ENCODE results near the gene RNF13. TPM values are rescaled to one million over a fixed set of nuclear protein-coding genes. Genes with fewer than 3 reads are reported as not detected.

Gene RNF13
- total and polyA plus RNA-seq, 2 donors (not counting 3 experiments of a cell fraction or from before 2014, with no cell fraction given), result 16.4 to 27.1 TPM

DNA sequence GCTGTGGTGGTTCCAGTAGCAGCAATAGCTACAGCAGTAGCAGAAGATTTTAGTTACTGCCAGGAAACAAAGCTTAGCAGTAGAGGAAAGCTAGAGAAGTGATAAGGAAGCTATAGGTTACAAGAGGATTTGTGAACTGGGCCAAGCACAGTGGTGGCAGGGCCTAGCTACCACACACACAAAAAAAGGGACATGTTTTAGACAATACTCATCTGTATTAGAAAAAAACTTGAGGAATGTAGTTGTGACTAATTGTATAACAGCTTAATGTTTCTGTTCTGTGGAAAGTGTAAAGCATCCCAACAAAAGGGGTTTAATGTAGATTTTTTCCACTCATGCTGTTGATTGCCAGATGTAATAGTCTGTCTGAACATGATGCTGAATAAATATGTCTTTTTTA, 187.6 kb downstream of the RNF13 start:
- DNase-seq (ENCODE audit: low read depth, low spot score), result no peak

More for the DNA sequence above, 187.6 kb downstream of the RNF13 start:
- FAIRE-seq, result no peak
- TF ChIP-seq FOS (IDR thresholded peaks at IDR 0.05; ENCODE audit: borderline replicate concordance, insufficient read depth, low read length), result no peak
- no peak for TF ChIP-seq EZH2 (IDR thresholded peaks at IDR 0.05; ENCODE audit: borderline replicate concordance, low read depth, low read length, severe bottlenecking)
- TF ChIP-seq POLR2A (IDR thresholded peaks at IDR 0.05; ENCODE audit: low read depth, low read length), result no peak
- TF ChIP-seq MYC (IDR thresholded peaks at IDR 0.05; ENCODE audit: low read depth, low read length), result no peak
- TF ChIP-seq, protein P1, sequence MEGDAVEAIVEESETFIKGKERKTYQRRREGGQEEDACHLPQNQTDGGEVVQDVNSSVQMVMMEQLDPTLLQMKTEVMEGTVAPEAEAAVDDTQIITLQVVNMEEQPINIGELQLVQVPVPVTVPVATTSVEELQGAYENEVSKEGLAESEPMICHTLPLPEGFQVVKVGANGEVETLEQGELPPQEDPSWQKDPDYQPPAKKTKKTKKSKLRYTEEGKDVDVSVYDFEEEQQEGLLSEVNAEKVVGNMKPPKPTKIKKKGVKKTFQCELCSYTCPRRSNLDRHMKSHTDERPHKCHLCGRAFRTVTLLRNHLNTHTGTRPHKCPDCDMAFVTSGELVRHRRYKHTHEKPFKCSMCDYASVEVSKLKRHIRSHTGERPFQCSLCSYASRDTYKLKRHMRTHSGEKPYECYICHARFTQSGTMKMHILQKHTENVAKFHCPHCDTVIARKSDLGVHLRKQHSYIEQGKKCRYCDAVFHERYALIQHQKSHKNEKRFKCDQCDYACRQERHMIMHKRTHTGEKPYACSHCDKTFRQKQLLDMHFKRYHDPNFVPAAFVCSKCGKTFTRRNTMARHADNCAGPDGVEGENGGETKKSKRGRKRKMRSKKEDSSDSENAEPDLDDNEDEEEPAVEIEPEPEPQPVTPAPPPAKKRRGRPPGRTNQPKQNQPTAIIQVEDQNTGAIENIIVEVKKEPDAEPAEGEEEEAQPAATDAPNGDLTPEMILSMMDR (IDR thresholded peaks at IDR 0.05; ENCODE audit: extremely low read depth in 1 of 2, insufficient read depth in 1 of 2, low read depth in 1 of 2, low read length in 2 of 2), result no peak
- TF ChIP-seq MAX (IDR thresholded peaks at IDR 0.05; ENCODE audit: insufficient read depth, insufficient read length), result no peak
- no peak for TF ChIP-seq JUN (IDR thresholded peaks at IDR 0.05; ENCODE audit: borderline replicate concordance, insufficient read depth, insufficient read length, low read depth)
- no peak for TF ChIP-seq GATA2 (IDR thresholded peaks at IDR 0.05; ENCODE audit: insufficient read depth, insufficient read length, low read depth, low read length)
- no peak for TF ChIP-seq POLR2AphosphoS5 (IDR thresholded peaks at IDR 0.05; ENCODE audit: insufficient read depth, low read depth, low read length)
- dilution Hi-C loops (cut with MboI; ENCODE audit: extremely low pct_ligation_motif_present, low sequenced_read_pairs) (no loop called here), intact Hi-C loops (cut with micrococcal nuclease) (no loop called here)
- no peaks in the 10 kb centered on the region for H4K20me1 ChIP-seq (replicated peaks; ENCODE audit: control insufficient read depth, extremely low read depth, insufficient read depth, low read length)
- H3K27ac ChIP-seq (ENCODE audit: insufficient read depth, low read depth, low read length), result no peak overlapping the region
- no peak overlapping the region for H3K9ac ChIP-seq (replicated peaks; ENCODE audit: extremely low read depth, insufficient read depth, low read length)
- POLR2A ChIA-PET, result no interaction called here
- H3K4me1 ChIP-seq (ENCODE audit: control insufficient read depth, extremely low read depth, insufficient read depth, low read length), result no peaks in the 10 kb centered on the region
- CTCF ChIA-PET, result no interaction called here
- no TSS peak for BruUV-seq (replicated peaks)
- no peak overlapping the region for H3K4me3 ChIP-seq (replicated peaks in 1 of 3; ENCODE audit: insufficient read depth in 1 of 3, low read depth in 1 of 3, low read length in 3 of 3)
- H3K36me3 ChIP-seq (ENCODE audit: control insufficient read depth in 2 of 2, extremely low read depth in 1 of 2, insufficient read depth in 2 of 2, low read length in 2 of 2), result no peaks in the 10 kb centered on the region
- H2AFZ ChIP-seq (ENCODE audit: low read depth, low read length), result no peak overlapping the region
- no peaks in the 10 kb centered on the region for H3K9me1 ChIP-seq (replicated peaks; ENCODE audit: control insufficient read depth, extremely low read depth, insufficient read depth, low read length)
- no peaks in the 10 kb centered on the region for H3K9me3 ChIP-seq (replicated peaks; ENCODE audit: control insufficient read depth, insufficient read depth, low read length)
- no peaks in the 10 kb centered on the region for H3K79me2 ChIP-seq (ENCODE audit: control insufficient read depth, insufficient read depth, low read length)
- H3K27me3 ChIP-seq (ENCODE audit: control insufficient read depth in 2 of 2, insufficient read depth in 2 of 2, low read length in 2 of 2), result peaks cover 3 to 21% of the 10 kb centered on the region in 2 experiments
- no peak overlapping the region for H3K4me2 ChIP-seq (ENCODE audit: insufficient read depth, low read length)

Measured in endothelial cell of umbilical vein (primary cell).